Measurements from ENCODE around the gene NLE1. TPM values are rescaled to one million over a fixed set of nuclear protein-coding genes. Genes with fewer than 3 reads are reported as not detected.

The NLE1 gene
- total and polyA plus RNA-seq, 10 donors, result 5.8 to 17.3 (median 11.7) TPM

DNA sequence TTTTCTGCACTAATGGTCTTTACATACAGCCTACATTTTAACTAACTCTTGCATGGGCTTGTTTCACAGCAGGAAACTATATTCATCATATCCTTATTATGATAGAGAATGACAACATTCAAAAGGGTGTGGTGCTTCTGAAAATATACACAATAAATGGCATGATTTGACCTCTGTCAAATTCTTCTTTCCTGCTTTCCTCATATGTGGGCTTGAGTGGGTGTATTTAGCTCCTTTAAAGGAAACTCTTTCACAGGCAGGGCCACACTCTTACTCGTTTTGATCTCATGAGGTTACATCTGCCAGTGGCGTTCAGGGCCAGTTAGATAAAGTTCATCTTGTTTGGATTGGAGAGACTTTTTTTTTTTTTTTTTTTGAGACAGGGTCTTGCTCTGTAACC, 46.0 kb upstream of the NLE1 start:
- H3K4me1 ChIP-seq, result peaks cover 0 to 21% (median 0%) of the 10 kb centered on the region in 6 donors
- TF ChIP-seq, protein P1, sequence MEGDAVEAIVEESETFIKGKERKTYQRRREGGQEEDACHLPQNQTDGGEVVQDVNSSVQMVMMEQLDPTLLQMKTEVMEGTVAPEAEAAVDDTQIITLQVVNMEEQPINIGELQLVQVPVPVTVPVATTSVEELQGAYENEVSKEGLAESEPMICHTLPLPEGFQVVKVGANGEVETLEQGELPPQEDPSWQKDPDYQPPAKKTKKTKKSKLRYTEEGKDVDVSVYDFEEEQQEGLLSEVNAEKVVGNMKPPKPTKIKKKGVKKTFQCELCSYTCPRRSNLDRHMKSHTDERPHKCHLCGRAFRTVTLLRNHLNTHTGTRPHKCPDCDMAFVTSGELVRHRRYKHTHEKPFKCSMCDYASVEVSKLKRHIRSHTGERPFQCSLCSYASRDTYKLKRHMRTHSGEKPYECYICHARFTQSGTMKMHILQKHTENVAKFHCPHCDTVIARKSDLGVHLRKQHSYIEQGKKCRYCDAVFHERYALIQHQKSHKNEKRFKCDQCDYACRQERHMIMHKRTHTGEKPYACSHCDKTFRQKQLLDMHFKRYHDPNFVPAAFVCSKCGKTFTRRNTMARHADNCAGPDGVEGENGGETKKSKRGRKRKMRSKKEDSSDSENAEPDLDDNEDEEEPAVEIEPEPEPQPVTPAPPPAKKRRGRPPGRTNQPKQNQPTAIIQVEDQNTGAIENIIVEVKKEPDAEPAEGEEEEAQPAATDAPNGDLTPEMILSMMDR (IDR thresholded peaks at IDR 0.05 in 8 of 11, conservative IDR thresholded peaks at IDR 0.05 in 3 of 11), result no peak
- no peak for TF ChIP-seq POLR2A (IDR thresholded peaks at IDR 0.05)
- no peak for TF ChIP-seq POLR2AphosphoS5 (IDR thresholded peaks at IDR 0.05)
- intact Hi-C loops (cut with DNase I; ENCODE audit: low total_unique reads), result no loop called here
- no peaks in the 10 kb centered on the region for H3K27me3 ChIP-seq (replicated peaks in 1 of 7)
- no peaks in the 10 kb centered on the region for H3K9me3 ChIP-seq
- peak overlapping the region in 2 of 8 donors; percentile 4 to 16 for H3K27ac ChIP-seq
- WGBS, 5 donors, result 34 to 55% (median 41%) methylated on average over 2 of the region's 2 CpGs
- DNase-seq, result no peak
- H3K4me3 ChIP-seq, result no peak overlapping the region
- H3K36me3 ChIP-seq, result no peaks in the 10 kb centered on the region

DNA sequence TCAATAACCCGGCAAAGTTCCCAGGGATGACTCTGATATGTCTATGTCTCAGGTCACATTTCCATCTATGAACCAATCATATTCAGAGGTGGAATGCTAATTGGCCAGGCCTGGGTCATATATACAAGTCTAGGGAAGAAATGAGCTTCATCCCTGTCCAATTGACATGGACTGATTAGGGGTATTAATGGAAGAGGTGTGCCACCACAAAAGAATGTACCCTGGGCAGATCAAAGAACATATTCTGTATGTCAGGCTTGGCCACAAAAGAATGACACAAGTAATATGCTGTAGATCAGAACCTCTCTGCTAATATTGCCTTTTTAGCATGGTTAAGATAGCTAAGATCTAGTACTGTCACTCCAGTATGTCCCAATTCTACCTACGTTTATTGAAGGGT, 45.4 kb upstream of the NLE1 start:
- TF ChIP-seq POLR2A (IDR thresholded peaks at IDR 0.05) (no peak), POLR2AphosphoS5 (IDR thresholded peaks at IDR 0.05) (no peak)
- TF ChIP-seq, protein P1 (IDR thresholded peaks at IDR 0.05 in 8 of 11, conservative IDR thresholded peaks at IDR 0.05 in 3 of 11), result no peak
- WGBS, 5 donors, result 86 to 91% (median 88%) methylated on average over 2 of the region's 2 CpGs
- no peaks in the 10 kb centered on the region for H3K9me3 ChIP-seq
- H3K27ac ChIP-seq, result peak overlapping the region in 1 of 8 donors; percentile 16
- intact Hi-C loops (cut with DNase I; ENCODE audit: low total_unique reads), result no loop called here
- H3K4me3 ChIP-seq, result no peak overlapping the region
- H3K27me3 ChIP-seq (replicated peaks in 1 of 7), result no peaks in the 10 kb centered on the region
- H3K4me1 ChIP-seq, result peaks cover 0 to 21% (median 0%) of the 10 kb centered on the region in 6 donors
- H3K36me3 ChIP-seq, result no peaks in the 10 kb centered on the region
- no peak for DNase-seq

DNA sequence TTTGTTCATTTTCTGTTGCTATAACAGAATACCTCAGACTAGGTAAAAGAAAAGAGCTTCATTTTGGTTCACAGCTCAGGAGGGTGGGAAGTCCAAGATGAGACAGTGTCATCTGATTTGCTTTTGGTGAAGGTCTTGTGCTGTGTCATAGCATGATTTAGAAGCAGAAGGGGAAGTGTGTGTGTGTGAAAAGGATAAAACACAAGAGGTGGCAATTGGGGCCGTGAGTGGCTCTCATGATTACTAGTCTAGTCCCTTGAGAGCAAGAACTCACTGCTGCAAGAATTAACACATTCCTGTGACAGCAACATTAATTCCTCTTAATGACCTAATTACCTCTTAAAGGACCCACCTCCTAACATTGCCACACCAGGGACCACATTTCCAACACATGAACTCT, 43.7 kb upstream of the NLE1 start:
- H3K9me3 ChIP-seq, result no peaks in the 10 kb centered on the region
- no peak for TF ChIP-seq POLR2A (IDR thresholded peaks at IDR 0.05)
- TF ChIP-seq POLR2AphosphoS5 (IDR thresholded peaks at IDR 0.05), result no peak
- TF ChIP-seq, protein P1 (IDR thresholded peaks at IDR 0.05 in 8 of 11, conservative IDR thresholded peaks at IDR 0.05 in 3 of 11), result no peak
- H3K27me3 ChIP-seq (replicated peaks in 1 of 7), result no peaks in the 10 kb centered on the region
- no peak overlapping the region for H3K4me3 ChIP-seq
- intact Hi-C loops (cut with DNase I; ENCODE audit: low total_unique reads), result no loop called here
- peaks cover 0 to 21% (median 0%) of the 10 kb centered on the region in 6 donors for H3K4me1 ChIP-seq
- 3 to 39% (median 36%) methylated on average over 1 of the region's 1 CpG for WGBS, 5 donors
- no peak for DNase-seq
- no peak overlapping the region for H3K27ac ChIP-seq
- no peaks in the 10 kb centered on the region for H3K36me3 ChIP-seq

DNA sequence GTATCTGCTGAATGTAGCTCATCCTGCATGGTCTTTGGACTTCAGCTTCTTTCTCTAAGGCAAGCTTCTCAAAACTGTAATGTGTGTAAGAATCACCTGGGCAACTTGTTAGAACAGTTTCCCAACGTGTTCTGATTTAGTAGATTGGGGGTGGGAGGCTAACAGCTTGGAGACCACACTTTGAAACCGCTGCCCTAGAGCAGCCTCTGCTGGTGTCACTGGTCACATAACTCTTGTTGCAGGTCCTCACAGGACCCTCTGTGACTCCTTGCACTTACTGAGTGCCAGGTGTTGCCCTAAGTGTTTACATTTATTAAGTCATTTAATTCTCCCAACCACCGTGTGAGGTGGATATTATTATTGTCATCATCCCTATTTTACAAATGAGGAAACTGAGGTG, 42.2 kb upstream of the NLE1 start:
- intact Hi-C loops (cut with DNase I; ENCODE audit: low total_unique reads), result no loop called here
- no peak for DNase-seq
- TF ChIP-seq, protein P1 (IDR thresholded peaks at IDR 0.05 in 8 of 11, conservative IDR thresholded peaks at IDR 0.05 in 3 of 11), result no peak
- TF ChIP-seq POLR2A (IDR thresholded peaks at IDR 0.05), result no peak
- no peak for TF ChIP-seq POLR2AphosphoS5 (IDR thresholded peaks at IDR 0.05)
- H3K27ac ChIP-seq, result no peak overlapping the region
- no peaks in the 10 kb centered on the region for H3K36me3 ChIP-seq
- WGBS, 5 donors, result 59 to 67% (median 63%) methylated on average over 3 of the region's 3 CpGs
- H3K27me3 ChIP-seq (replicated peaks in 1 of 7), result no peaks in the 10 kb centered on the region
- peaks cover 0 to 2% (median 0%) of the 10 kb centered on the region in 8 donors for H3K9me3 ChIP-seq
- H3K4me3 ChIP-seq, result no peak overlapping the region
- H3K4me1 ChIP-seq, result peaks cover 0 to 13% (median 0%) of the 10 kb centered on the region in 6 donors

Measured in spleen (tissue), 11 donors.